Measurements from ENCODE around the gene PLCG2.
"Not testable (repeated sequence)": the region's sequence is repeated elsewhere in the genome, so short reads cannot be mapped to it uniquely, and the experiment has no call there.

The PLCG2 gene

GRCh38 chr16:81850197-81850944 lies 71.3 kb downstream of the PLCG2 start:
- DNase-seq: no peak

- no peak for DNase-seq
These were observed 73.3 kb downstream of the PLCG2 start for GRCh38 chr16:81852347-81852746.

GRCh38 chr16:81855552-81856153 lies 76.6 kb downstream of the PLCG2 start:
- no peak for DNase-seq

- DNase-seq: no peak
These were observed 81.5 kb downstream of the PLCG2 start for GRCh38 chr16:81860287-81861266.

- DNase-seq: no peak
These were observed 82.4 kb downstream of the PLCG2 start for GRCh38 chr16:81861503-81861902.

- DNase-seq: no peak
These were observed 82.8 kb downstream of the PLCG2 start for GRCh38 chr16:81861915-81862314.

- no peak for DNase-seq
These were observed 84.7 kb downstream of the PLCG2 start for GRCh38 chr16:81863630-81864352.

GRCh38 chr16:81864646-81865382 lies 85.7 kb downstream of the PLCG2 start:
- no peak for DNase-seq

GRCh38 chr16:81866820-81867440 lies 87.8 kb downstream of the PLCG2 start:
- no peak for DNase-seq

GRCh38 chr16:81868057-81868748 lies 89.1 kb downstream of the PLCG2 start:
- DNase-seq: no peak

- no peak for DNase-seq
These were observed 90.2 kb downstream of the PLCG2 start for GRCh38 chr16:81869326-81869725.

- no peak for DNase-seq
These were observed 94.1 kb downstream of the PLCG2 start for GRCh38 chr16:81873206-81873605.

GRCh38 chr16:81873843-81874752 lies 95.0 kb downstream of the PLCG2 start:
- no peak for DNase-seq

- DNase-seq: no peak
These were observed 96.4 kb downstream of the PLCG2 start for GRCh38 chr16:81875461-81875860.

- no peak for DNase-seq
These were observed 97.3 kb downstream of the PLCG2 start for GRCh38 chr16:81876273-81876900.

GRCh38 chr16:81877490-81877889 lies 98.4 kb downstream of the PLCG2 start:
- not testable (repeated sequence) for DNase-seq

GRCh38 chr16:81878529-81878928 lies 99.4 kb downstream of the PLCG2 start:
- DNase-seq: no peak

GRCh38 chr16:81879625-81880024 lies 100.5 kb downstream of the PLCG2 start:
- DNase-seq: no peak

GRCh38 chr16:81880816-81881215 lies 101.7 kb downstream of the PLCG2 start:
- no peak for DNase-seq

All from NCI-H748 treated with DMSO at 0.1 percent for 48 hours (cell line).